Esophagus squamous epithelium (tissue), 5 donors: Measurements from ENCODE around the gene RAB19. TPM values are rescaled to one million over a fixed set of nuclear protein-coding genes. Genes with fewer than 3 reads are reported as not detected.
"Not testable (repeated sequence)": the region's sequence is repeated elsewhere in the genome, so short reads cannot be mapped to it uniquely, and the experiment has no call there.

Experiments
- DNase-seq: peaks from one replicate; lab custom pipeline; 2025; lab: John Stamatoyannopoulos, UW
- H3K27ac ChIP-seq, 4 donors: fragments of 200-600 bp; sonication (generic); one replicate each; pipeline ENCODE4 v1.5.1; 2016 to 2019; ENCODE audit warnings: mild to moderate bottlenecking in 1 of 4
- H3K27me3 ChIP-seq, 4 donors: fragments of 200-600 bp; sonication (generic); 1 replicate in 3 of 4; 2 replicates in 1 of 4; pipeline versions ENCODE4 v1.5.1 to v1.6.0; 2017 to 2021; ENCODE audit warnings: antibody characterized with exemption in 1 of 4
- H3K36me3 ChIP-seq, 3 donors: fragments of 200-600 bp; sonication (generic); one replicate each; pipeline ENCODE4 v1.5.1; 2016 to 2019
- H3K4me1 ChIP-seq, 3 donors: fragments of 200-600 bp; sonication (generic); one replicate each; pipeline ENCODE4 v1.5.1; 2017 to 2019
- H3K4me3 ChIP-seq, 4 donors: fragments of 200-600 bp; sonication (generic); 1 replicate in 3 of 4; 2 replicates in 1 of 4; pipeline ENCODE4 v1.5.1; 2016 to 2019; ENCODE audit warnings: mild to moderate bottlenecking in 2 of 4, moderate library complexity in 1 of 4
- H3K9me3 ChIP-seq, 3 donors: fragments of 200-600 bp; sonication (generic); one replicate each; pipeline ENCODE4 v1.5.1; 2016 to 2019
- POLR2A ChIP-seq, 4 donors: fragments of 450-650 bp; IDR thresholded peaks; one replicate each; pipeline ENCODE4 v1.6.1; 2017; ENCODE audit warnings: antibody characterized with exemption in 4 of 4, mild to moderate bottlenecking in 4 of 4, moderate library complexity in 3 of 4
- WGBS, 2 donors: methylation state at CpG; one replicate each; pipeline ENCODE4 v1.1.5; 2018; 5-methylcytosine and 5-hydroxymethylcytosine counted together
- intact Hi-C: fragments of 100-400 bp; cut with DNase I; formaldehyde crosslinking; loops from one replicate; pipeline ENCODE4 v1.15.0; 2022
- total RNA-seq, 4 donors: library from RNA; depleted of rRNA; stranded (reverse); fragments of >200 nt; gene quantifications; one replicate each; pipeline ENCODE4 v1.1.0, GENCODE V29; 2016
- TF ChIP-seq, protein P1 (sequence below), 6 experiments: fragments of 450-650 bp in 4 of 6; fragments of 200-600 bp in 2 of 6; sonication (generic) in 2 of 6; IDR thresholded peaks; one replicate each; pipeline ENCODE4 v1.5.1; 2016 to 2019; ENCODE audit warnings: antibody characterized with exemption in 6 of 6, mild to moderate bottlenecking in 4 of 6, moderate library complexity in 4 of 6
- donor health status: DM: yes; HTN: yes; CAD: no.

RAB19 gene
- total RNA-seq, 4 donors from 2014 or later, result 0.57 to 0.68 TPM; not detected in 2

DNA sequence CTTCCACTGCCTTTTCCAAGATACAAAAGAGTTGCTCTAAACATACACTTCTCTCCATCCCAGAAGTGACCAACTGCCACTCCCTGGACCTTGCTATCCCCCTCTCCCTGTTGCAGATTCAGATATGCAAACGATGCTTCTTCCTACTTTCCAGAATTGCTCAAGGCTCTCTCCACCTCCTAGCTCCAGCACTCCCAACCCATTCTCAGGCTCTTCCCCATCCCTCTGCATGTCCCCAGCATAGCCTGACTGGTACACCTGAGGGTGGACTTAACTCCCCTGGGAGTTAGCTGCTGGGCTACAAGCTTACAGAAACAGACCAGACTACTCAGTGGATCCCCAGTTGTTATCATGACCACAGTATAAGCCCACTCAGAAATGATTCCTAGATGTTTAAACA lies 47.9 kb downstream of the RAB19 start:
- TF ChIP-seq POLR2A (IDR thresholded peaks at IDR 0.05), result no peak
- TF ChIP-seq, protein P1, sequence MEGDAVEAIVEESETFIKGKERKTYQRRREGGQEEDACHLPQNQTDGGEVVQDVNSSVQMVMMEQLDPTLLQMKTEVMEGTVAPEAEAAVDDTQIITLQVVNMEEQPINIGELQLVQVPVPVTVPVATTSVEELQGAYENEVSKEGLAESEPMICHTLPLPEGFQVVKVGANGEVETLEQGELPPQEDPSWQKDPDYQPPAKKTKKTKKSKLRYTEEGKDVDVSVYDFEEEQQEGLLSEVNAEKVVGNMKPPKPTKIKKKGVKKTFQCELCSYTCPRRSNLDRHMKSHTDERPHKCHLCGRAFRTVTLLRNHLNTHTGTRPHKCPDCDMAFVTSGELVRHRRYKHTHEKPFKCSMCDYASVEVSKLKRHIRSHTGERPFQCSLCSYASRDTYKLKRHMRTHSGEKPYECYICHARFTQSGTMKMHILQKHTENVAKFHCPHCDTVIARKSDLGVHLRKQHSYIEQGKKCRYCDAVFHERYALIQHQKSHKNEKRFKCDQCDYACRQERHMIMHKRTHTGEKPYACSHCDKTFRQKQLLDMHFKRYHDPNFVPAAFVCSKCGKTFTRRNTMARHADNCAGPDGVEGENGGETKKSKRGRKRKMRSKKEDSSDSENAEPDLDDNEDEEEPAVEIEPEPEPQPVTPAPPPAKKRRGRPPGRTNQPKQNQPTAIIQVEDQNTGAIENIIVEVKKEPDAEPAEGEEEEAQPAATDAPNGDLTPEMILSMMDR (IDR thresholded peaks at IDR 0.05), result no peak
- DNase-seq, result no peak
- 44 to 74% methylated on average over 1 of the region's 1 CpG for WGBS, 2 donors
- Histone ChIP-seq H3K27ac (no peak overlapping the region), H3K36me3 (peaks cover 4 to 54% (median 23%) of the 10 kb centered on the region in 3 donors), H3K4me1 (no peaks in the 10 kb centered on the region), H3K9me3 (no peaks in the 10 kb centered on the region), H3K27me3 (no peaks in the 10 kb centered on the region), H3K4me3 (no peak overlapping the region)
- intact Hi-C loops, result no loop called here

DNA sequence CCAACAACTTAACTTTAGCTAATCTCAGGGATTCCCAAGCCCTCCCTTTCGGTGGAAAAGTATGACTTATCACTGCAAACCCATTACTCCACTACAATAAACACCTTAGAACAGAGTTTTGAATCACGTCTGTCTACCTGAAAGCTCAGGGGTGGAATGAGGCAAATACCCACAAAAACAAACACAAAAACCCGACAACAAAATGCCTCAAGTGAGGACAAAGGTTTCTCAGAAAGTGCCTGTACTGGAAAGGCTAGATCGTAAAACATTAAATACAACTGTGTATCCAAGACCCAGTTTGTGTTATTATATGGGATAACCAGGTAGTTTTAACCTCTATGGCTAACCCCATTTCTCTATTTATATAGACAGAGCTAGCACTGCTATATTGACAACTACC lies 49.4 kb downstream of the RAB19 start:
- TF ChIP-seq, protein P1 (IDR thresholded peaks at IDR 0.05), result no peak
- no peak for TF ChIP-seq POLR2A (IDR thresholded peaks at IDR 0.05)
- H3K27ac ChIP-seq, result no peak overlapping the region
- H3K27me3 ChIP-seq, result no peaks in the 10 kb centered on the region
- no peaks in the 10 kb centered on the region for H3K9me3 ChIP-seq
- no peak overlapping the region for H3K4me3 ChIP-seq
- DNase-seq, result no peak
- H3K36me3 ChIP-seq, result peaks cover 4 to 69% (median 25%) of the 10 kb centered on the region in 3 donors
- intact Hi-C loops, result no loop called here
- 85 to 100% methylated on average over 4 of the region's 4 CpGs for WGBS, 2 donors
- H3K4me1 ChIP-seq, result no peaks in the 10 kb centered on the region

DNA sequence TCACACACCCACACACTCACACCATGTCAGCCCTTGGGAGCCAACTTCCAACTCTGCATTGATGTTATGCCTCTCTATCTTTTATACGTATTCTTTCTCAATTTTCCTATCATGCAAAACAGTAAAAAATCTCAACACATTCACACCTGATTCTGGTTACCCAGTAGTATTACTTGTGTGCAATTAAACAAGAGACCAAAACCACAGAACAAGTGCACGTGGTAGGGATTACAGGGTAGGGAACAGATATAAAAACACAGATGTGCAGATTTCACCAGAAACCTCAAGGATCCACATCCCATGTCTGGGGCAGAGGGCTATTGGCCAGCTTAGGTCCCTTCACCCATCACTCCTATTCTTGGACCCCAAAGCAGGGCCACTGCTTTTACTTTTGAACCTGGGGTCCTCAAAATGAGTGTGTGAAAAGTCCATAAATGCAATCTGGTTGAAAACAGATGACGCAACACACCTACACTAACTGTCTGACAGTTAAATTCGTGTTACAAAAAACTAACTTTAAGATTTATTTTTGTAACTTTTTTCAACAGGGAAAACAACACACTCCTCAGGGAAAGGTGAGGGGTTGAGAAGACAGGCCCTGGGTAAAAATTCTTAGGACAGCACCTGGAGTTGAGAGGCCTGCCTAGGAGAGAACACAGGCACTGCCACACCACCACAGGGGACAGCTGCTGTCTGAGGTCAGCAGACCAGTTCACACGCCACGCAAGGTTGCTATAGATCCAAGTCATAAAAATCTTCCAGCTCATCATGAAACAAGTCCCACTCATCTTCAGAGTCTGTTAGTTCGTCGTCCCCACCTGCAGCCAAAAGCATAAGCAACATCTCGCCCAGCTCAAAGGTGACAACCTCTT lies 50.2 kb downstream of the RAB19 start:
- H3K4me3 ChIP-seq, H3K4me1 ChIP-seq, DNase-seq, H3K27ac ChIP-seq, intact Hi-C loops, H3K9me3 ChIP-seq, H3K27me3 ChIP-seq: not testable (repeated sequence)
- 80 to 88% methylated on average over 9 of the region's 9 CpGs for WGBS, 2 donors
- H3K36me3 ChIP-seq, result peaks cover 4 to 77% (median 27%) of the 10 kb centered on the region in 3 donors

DNA sequence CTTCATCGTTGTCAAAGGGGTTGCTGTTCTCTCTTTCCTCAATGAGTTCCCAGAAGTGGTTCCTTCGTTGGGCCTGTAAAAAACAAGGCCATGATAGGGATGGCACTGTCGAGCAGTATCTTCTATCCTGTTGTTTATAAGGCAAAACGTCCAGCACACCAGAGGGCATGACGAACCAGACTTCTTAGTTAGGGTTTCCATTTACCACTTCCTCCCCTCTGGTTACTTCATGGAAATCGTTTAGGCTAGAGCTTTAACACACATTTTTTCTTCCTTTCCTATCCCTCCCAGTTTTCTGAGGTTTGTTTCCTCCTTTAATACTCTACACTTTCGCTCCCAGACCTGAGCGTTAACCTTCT lies 50.8 kb downstream of the RAB19 start:
- DNase-seq, result no peak
- no peaks in the 10 kb centered on the region for H3K27me3 ChIP-seq
- H3K4me1 ChIP-seq, result no peaks in the 10 kb centered on the region
- TF ChIP-seq POLR2A (IDR thresholded peaks at IDR 0.05), result no peak
- TF ChIP-seq, protein P1 (IDR thresholded peaks at IDR 0.05), result no peak
- 66 to 72% methylated on average over 8 of the region's 8 CpGs for WGBS, 2 donors
- intact Hi-C loops, result no loop called here
- no peak overlapping the region for H3K4me3 ChIP-seq
- peaks cover 4 to 83% (median 27%) of the 10 kb centered on the region in 3 donors for H3K36me3 ChIP-seq
- no peaks in the 10 kb centered on the region for H3K9me3 ChIP-seq
- H3K27ac ChIP-seq, result no peak overlapping the region

DNA sequence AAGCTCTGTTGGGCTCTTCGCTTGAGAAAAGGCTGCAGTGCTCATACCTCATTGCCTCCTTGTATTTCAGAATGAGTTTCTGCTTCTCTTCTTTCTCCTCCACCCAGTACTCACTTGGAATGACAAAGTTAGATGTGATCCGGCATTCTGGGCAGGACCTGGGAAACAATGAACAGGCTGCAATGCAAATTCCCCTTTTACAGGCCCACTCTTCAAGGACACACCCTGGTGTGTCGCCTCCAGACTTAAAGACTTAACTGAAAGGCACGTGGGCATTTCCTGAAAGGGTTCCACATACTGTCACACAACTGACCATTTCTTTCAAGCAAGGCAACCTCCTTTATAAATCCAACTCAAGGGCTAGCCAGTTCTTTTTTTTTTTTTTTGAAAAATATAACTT lies 51.9 kb downstream of the RAB19 start:
- Histone ChIP-seq H3K36me3 (peaks cover 4 to 94% (median 27%) of the 10 kb centered on the region in 3 donors), H3K4me3 (no peak overlapping the region), H3K27ac (no peak overlapping the region), H3K9me3 (no peaks in the 10 kb centered on the region), H3K4me1 (no peaks in the 10 kb centered on the region), H3K27me3 (no peaks in the 10 kb centered on the region)
- TF ChIP-seq, protein P1 (IDR thresholded peaks at IDR 0.05), result no peak
- no peak for TF ChIP-seq POLR2A (IDR thresholded peaks at IDR 0.05)
- no peak for DNase-seq
- intact Hi-C loops, result no loop called here
- 75 to 81% methylated on average over 4 of the region's 4 CpGs for WGBS, 2 donors
